Heart right ventricle (tissue), 16 donors: ENCODE measurements around the gene KIF26A. TPM values are rescaled to one million over a fixed set of nuclear protein-coding genes. Genes with fewer than 3 reads are reported as not detected.

Source experiments
- ATAC-seq, 8 donors: fragments of 200-7000 bp; cut with Tn5 transposase; one replicate each; pipeline ENCODE4 v1.9.1; 2020; ENCODE audit warnings: mild to moderate bottlenecking in 8 of 8, moderate library complexity in 8 of 8, moderate number of reproducible peaks in 1 of 8
- DNase-seq, 2 donors: peaks; one replicate each; pipeline ENCODE4 v3.0.0-alpha.2; 2020
- H3K27ac ChIP-seq, 10 donors: fragments of 200-600 bp; sonication (generic) in 2 of 10; one replicate each; pipeline versions ENCODE4 v1.5.0 to v1.8.0; 2020 to 2022; ENCODE audit warnings: mild to moderate bottlenecking in 3 of 10
- H3K27me3 ChIP-seq, 7 donors: fragments of 200-600 bp; one replicate each; pipeline ENCODE4 v1.8.0; 2021 to 2022; ENCODE audit warnings: mild to moderate bottlenecking in 2 of 7
- H3K36me3 ChIP-seq, 9 donors: fragments of 200-600 bp; sonication (generic) in 1 of 9; one replicate each; pipeline versions ENCODE4 v1.5.0 to v1.8.0; 2020 to 2022; ENCODE audit warnings: mild to moderate bottlenecking in 2 of 9
- H3K4me1 ChIP-seq, 9 donors: fragments of 200-600 bp; sonication (generic) in 1 of 9; one replicate each; pipeline versions ENCODE4 v1.5.0 to v1.8.0; 2020 to 2022; ENCODE audit warnings: mild to moderate bottlenecking in 4 of 9
- H3K4me3 ChIP-seq, 10 donors: fragments of 200-600 bp; sonication (generic) in 2 of 10; one replicate each; pipeline versions ENCODE4 v1.5.0 to v1.8.0; 2020 to 2022; ENCODE audit warnings: mild to moderate bottlenecking in 7 of 10, moderate library complexity in 2 of 10
- H3K9me3 ChIP-seq, 11 donors: fragments of 200-600 bp in 10 of 11; sonication (generic) in 2 of 11; one replicate each; pipeline versions ENCODE4 v1.5.0 to v1.8.0; 2013 to 2022; ENCODE audit warnings: mild to moderate bottlenecking in 2 of 11, control low read depth in 1 of 11, moderate library complexity in 1 of 11
- CTCF ChIP-seq, 9 donors: fragments of 200-600 bp; sonication (generic) in 2 of 9; IDR thresholded peaks; one replicate each; pipeline versions ENCODE4 v1.5.0 to v1.8.0; 2021 to 2022; ENCODE audit warnings: antibody characterized with exemption in 9 of 9, mild to moderate bottlenecking in 5 of 9, moderate library complexity in 1 of 9
- WGBS, 2 donors: extraction: QIAGEN DNeasy Blood & Tissue Kit; methylation state at CpG; one replicate each; pipeline ENCODE4 v1.1.7; 2013; ENCODE audit warnings: inconsistent platforms in 1 of 2; 5-methylcytosine and 5-hydroxymethylcytosine counted together
- intact Hi-C, 10 donors: fragments of 100-400 bp; cut with DNase I; formaldehyde crosslinking; loops; one replicate each; pipeline versions ENCODE4 v1.11.1 to v1.14.2; 2022
- polyA plus RNA-seq, 2 donors: library from polyadenylated mRNA; stranded (reverse); fragments of 200-250 nt; gene quantifications; one replicate each; pipeline ENCODE4 v1.2.3, GENCODE V29; 2013
- total RNA-seq, 10 donors: library from RNA; stranded (reverse); fragmentation: NEBNext Ultra II Directional in 3 of 10; extraction: Animal tissue kit (Norgen Biotek cat#: 25700) in 3 of 10; gene quantifications; one replicate each; pipeline versions ENCODE4 v1.2.1 to v1.2.4, GENCODE V29; 2021 to 2023
- donor health status: Arrhythmogenic right ventricular cardiomyopathy.
- donor health status: ischemic (EF 13 %, LVEDD 7.1; RV severe dilation, severe dysfunction).
- donor health status: healthy with polysubstance abuse.
- donor health status: DM: no; HTN: yes; CAD: no.
- donor health status: DM: no; HTN: no; CAD: no.
- donor health status: ischemic (EF 25% LVEDD 6.9; RV normal size, moderate dysfunction).
- donor health status: ischemic (EF 25% LVEDD 5.7; RV mildly dilated, moderate dysfunction).
- donor health status: healthy.
- donor health status: DM: yes; HTN: yes; CAD: no.
- donor health status: Ischemic cardiomyopathy.
- donor health status: ischemic (EF 35%, LVEDD 5.7; RV mildly dilated, moderate dysfunction).
- donor health status: nonischemic (EF 11% LVEDD 7.7; RV severe dilation, severe dysfunction).
- donor health status: DM: yes; HTN: yes; CAD: no.
- donor health status: PGD.
- donor health status: ischemic (EF 29% LVEDD 5.4; RV normal size, mild dysfunction).
- donor health status: nonischemic (EF 23%, LVEDD 6.1; RV moderate dilation, normal function).

Gene KIF26A
- total and polyA plus RNA-seq, 12 donors: 4.1 to 12.2 (median 6.6) TPM

DNA sequence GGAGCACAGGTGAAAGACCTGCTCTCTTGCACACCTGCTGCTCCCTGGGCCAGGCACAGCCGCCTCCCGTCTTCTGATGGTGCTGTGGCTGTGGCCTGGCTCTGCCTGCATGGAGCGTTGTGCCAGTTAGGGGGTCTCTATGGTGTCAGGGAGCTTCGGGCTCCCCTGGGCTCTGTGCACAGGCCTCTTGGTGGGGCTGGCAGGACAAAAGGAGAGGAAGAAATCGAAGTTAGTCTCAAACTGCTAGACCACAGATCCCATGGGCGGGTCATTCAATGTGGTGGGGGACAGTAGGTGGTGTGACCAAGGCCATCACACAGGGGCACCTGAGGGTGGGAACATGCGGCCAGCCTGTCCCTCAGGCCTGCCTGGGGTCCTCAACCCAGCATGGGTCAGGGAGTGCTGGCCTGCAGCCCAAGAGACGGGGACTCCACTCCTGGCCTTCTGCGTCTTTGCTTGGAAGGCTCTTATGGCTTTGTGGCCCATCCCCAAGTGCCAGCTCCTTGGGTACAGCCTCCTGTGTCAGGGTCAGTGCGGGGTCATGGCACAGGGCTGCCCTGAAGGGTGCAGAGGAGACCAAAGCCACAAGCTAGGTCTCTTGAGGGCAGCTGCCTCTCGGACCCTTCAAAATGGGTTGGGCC is 84.1 kb downstream of the KIF26A start:
- WGBS, 2 donors: 92 to 95% methylated on average over 11 of the region's 11 CpGs
- intact Hi-C loops: loop anchor here in 4 of 10 donors (5.0 kb wide), 2 partner anchors 75 to 85 kb away; partner anchors contain the start of gene KIF26A (in 2 of the 4)
- Histone ChIP-seq H3K4me1 (peaks cover 0 to 35% (median 11%) of the 10 kb centered on the region in 9 donors), H3K4me3 (no peak overlapping the region), H3K36me3 (no peaks in the 10 kb centered on the region), H3K9me3 (peaks cover 0 to 6% (median 3%) of the 10 kb centered on the region in 11 donors), H3K27me3 (peaks cover 0 to 53% (median 25%) of the 10 kb centered on the region in 7 donors), H3K27ac (no peak overlapping the region)
- no peak for DNase-seq
- ATAC-seq: no peak
- no peak for TF ChIP-seq CTCF (IDR thresholded peaks at IDR 0.05)

- peak in 1 of 2 donors; percentile 34 for DNase-seq
- no peaks in the 10 kb centered on the region for H3K36me3 ChIP-seq
- H3K4me1 ChIP-seq: peaks cover 0 to 35% (median 11%) of the 10 kb centered on the region in 9 donors
- TF ChIP-seq CTCF (IDR thresholded peaks at IDR 0.05): no peak
- intact Hi-C loops: loop anchor here in 5 of 10 donors (2.0 to 5.0 kb wide), 3 partner anchors 76 to 86 kb away; partner anchors contain the start of gene KIF26A (in 3 of the 5)
- H3K27ac ChIP-seq: peak overlapping the region in 3 of 10 donors; percentile 6 to 41 (median 35)
- peak overlapping the region in 6 of 10 donors; percentile 18 to 44 (median 31) for H3K4me3 ChIP-seq
- H3K9me3 ChIP-seq: peaks cover 0 to 11% (median 6%) of the 10 kb centered on the region in 11 donors
- 28 to 44% methylated on average over 41 of the region's 41 CpGs for WGBS, 2 donors
- H3K27me3 ChIP-seq: peaks cover 0 to 53% (median 25%) of the 10 kb centered on the region in 7 donors
- peak in 7 of 8 donors; percentile 24 to 70 (median 54) for ATAC-seq
These were observed 85.0 kb downstream of the KIF26A start for GRCh38 chr14:104223101-104224041.

DNA sequence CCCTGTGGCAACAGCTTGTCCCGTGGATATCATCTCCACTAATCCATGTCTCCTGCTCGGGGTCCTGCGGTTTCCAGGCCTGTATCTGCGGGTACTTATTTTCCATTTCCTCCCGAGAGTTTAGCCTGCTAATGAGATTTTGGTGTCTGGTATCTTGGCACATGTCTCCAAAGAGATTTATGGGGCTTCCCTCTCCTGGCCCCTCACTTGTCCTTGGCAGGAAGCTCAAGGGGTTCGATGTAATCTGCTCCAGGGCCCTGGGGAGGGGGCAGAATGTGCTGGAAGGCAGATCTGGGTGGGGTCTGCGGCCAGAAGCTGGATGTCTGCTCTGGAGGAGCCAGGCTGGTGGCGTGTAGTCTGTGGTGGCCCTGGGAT is 85.7 kb downstream of the KIF26A start:
- TF ChIP-seq CTCF (IDR thresholded peaks at IDR 0.05): no peak
- peaks cover 0 to 11% (median 6%) of the 10 kb centered on the region in 11 donors for H3K9me3 ChIP-seq
- intact Hi-C loops: loop anchor here in 5 of 10 donors (2.0 to 5.0 kb wide), 3 partner anchors 77 to 87 kb away; partner anchors contain the start of gene KIF26A (in 3 of the 5)
- no peaks in the 10 kb centered on the region for H3K36me3 ChIP-seq
- peak overlapping the region in 3 of 10 donors; percentile 6 to 41 (median 35) for H3K27ac ChIP-seq
- H3K4me3 ChIP-seq: peak overlapping the region in 5 of 10 donors; percentile 18 to 44 (median 33)
- DNase-seq (no peak), ATAC-seq (no peak)
- peaks cover 0 to 53% (median 25%) of the 10 kb centered on the region in 7 donors for H3K27me3 ChIP-seq
- peaks cover 0 to 35% (median 11%) of the 10 kb centered on the region in 9 donors for H3K4me1 ChIP-seq
- WGBS, 2 donors: 30 to 46% methylated on average over 8 of the region's 8 CpGs
